ENCODE results near the gene LPAR2.

LPAR2 gene

DNA sequence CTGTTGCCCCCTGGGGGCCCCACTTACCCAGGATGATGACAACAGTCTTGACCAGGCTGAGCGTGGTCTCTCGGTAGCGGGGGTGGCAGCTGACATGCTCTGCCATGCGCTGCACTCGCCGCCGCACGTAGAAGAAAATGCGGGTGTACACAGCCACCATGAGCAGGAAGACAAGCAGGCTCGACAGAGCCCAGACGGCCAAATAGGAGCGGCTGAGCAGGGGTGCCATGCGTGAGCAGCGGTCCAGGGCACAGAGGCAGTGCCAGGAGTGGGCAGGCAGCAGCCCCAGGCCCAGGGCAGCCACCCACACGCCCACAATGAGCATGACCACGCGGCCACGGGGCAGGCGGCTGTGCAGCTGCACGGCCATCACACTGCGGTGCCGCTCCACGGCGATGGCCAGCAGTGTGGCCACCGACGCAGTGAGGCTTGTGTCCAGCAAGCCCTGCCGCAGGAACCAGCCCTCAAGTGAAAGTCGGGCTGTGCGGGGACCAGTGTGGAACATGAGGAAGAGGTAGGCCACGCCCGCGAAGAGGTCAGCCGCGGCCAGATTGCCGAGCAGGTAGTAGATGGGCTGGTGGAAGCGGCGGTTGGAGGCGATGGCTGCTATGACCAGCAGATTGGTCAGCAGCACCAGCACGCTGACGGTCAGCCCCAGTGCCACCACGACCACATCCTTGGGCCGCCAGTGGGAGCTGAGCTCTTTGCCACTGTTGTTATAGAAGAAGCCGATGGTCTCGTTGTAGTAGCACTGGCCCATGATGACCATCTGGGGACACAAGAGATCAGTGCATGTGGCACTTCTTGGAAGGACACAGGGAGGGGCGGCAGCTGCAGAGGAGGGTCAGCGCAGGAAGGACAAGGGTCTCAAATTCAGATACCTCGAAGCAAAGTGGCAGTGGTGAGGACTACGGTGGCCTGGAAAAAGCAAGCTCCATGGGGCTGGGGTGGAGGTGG, 1.2 kb downstream of the LPAR2 start:
- Histone ChIP-seq H3K14ac (ENCODE audit: low read length) (no peak overlapping the region), H4K8ac (ENCODE audit: low read depth, low read length) (no peak overlapping the region), H3K4me1 (ENCODE audit: control insufficient read depth in 1 of 2, insufficient read depth in 2 of 2, low read length in 2 of 2) (peaks cover 7 to 16% of the 10 kb centered on the region in 2 experiments), H2BK5ac (ENCODE audit: low read depth, low read length, poor library complexity) (no peak overlapping the region), H3K36me3 (ENCODE audit: control insufficient read depth in 1 of 2, insufficient read depth in 2 of 2, low read length in 2 of 2) (peaks cover 30 to 48% of the 10 kb centered on the region in 2 experiments), H4K91ac (ENCODE audit: low read depth, low read length) (peak overlapping the region; percentile 56), H3K79me2 (ENCODE audit: control insufficient read depth, insufficient read depth, low read length, poor library complexity) (peaks cover 8% of the 10 kb centered on the region), H3K4ac (ENCODE audit: low read depth, low read length) (no peak overlapping the region), H3K4me2 (ENCODE audit: low read length) (peak overlapping the region; percentile 72), H4K12ac (ENCODE audit: low read depth, low read length) (no peak overlapping the region), H2AFZ (ENCODE audit: insufficient read depth, low read length, poor library complexity) (no peak overlapping the region), H3K4me3 (ENCODE audit: low read depth, low read length) (peak overlapping the region; percentile 87), H3K27me3 (ENCODE audit: insufficient read depth, low read length) (no peaks in the 10 kb centered on the region), H3K9me3 (ENCODE audit: insufficient read depth, low read depth, low read length) (peaks cover 2% of the 10 kb centered on the region), H2BK120ac (ENCODE audit: insufficient read depth, low read length, poor library complexity) (no peak overlapping the region), H3K79me1 (ENCODE audit: low read length) (peaks cover 16% of the 10 kb centered on the region), H2AK5ac (ENCODE audit: low read length) (no peak overlapping the region), H2BK12ac (ENCODE audit: low read length) (no peak overlapping the region), H3K9ac (ENCODE audit: low read length) (no peak overlapping the region), H3K23ac (ENCODE audit: low read length) (peak overlapping the region; percentile 58), H3K18ac (ENCODE audit: low read length) (no peak overlapping the region), H3K27ac (ENCODE audit: low read depth, low read length) (no peak overlapping the region)
- WGBS (ENCODE audit: extremely low coverage, insufficient coverage, insufficient read length): no CpG with 5 or more reads among the region's 48 CpGs
- peak in 1 of 2 donors; percentile 19 for DNase-seq

DNA sequence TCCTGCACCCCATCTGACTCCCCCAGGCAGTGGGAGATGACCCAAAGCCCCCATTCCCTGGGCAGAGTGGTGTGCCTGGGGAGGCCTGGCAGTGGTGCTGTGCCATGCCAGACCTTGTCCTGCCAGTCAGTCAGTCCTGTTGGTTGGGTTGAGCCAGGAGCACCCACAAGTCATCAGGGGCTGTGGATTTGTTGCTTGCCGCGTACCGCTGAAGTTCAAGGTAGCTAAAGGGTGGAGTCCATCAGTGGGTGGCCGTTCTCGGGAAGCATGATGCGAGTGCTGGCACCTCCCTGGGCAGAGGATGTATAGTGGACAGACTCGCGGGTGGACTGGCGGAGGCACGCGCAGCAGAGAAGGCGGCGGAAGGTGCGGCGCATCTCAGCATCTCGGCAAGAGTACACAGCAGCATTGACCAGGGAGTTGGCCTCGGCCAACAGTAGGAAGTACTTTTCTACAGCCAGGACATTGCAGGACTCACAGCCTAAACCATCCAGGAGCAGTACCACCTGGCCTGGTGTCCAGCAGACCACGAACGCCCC, 3.9 kb downstream of the LPAR2 start:
- Histone ChIP-seq H3K4me1 (ENCODE audit: control insufficient read depth in 1 of 2, insufficient read depth in 2 of 2, low read length in 2 of 2) (peaks cover 7 to 16% of the 10 kb centered on the region in 2 experiments), H4K8ac (ENCODE audit: low read depth, low read length) (no peak overlapping the region), H3K9ac (ENCODE audit: low read length) (no peak overlapping the region), H3K23ac (ENCODE audit: low read length) (no peak overlapping the region), H2BK120ac (ENCODE audit: insufficient read depth, low read length, poor library complexity) (no peak overlapping the region), H3K9me3 (ENCODE audit: insufficient read depth, low read depth, low read length) (peaks cover 2% of the 10 kb centered on the region), H2BK12ac (ENCODE audit: low read length) (no peak overlapping the region), H2AK5ac (ENCODE audit: low read length) (no peak overlapping the region), H3K14ac (ENCODE audit: low read length) (no peak overlapping the region), H3K27me3 (ENCODE audit: insufficient read depth, low read length) (no peaks in the 10 kb centered on the region), H4K91ac (ENCODE audit: low read depth, low read length) (no peak overlapping the region), H3K79me1 (ENCODE audit: low read length) (peaks cover 16% of the 10 kb centered on the region), H4K12ac (ENCODE audit: low read depth, low read length) (no peak overlapping the region), H3K4me3 (ENCODE audit: low read depth, low read length) (peak overlapping the region; percentile 14), H2AFZ (ENCODE audit: insufficient read depth, low read length, poor library complexity) (no peak overlapping the region), H3K4me2 (ENCODE audit: low read length) (no peak overlapping the region), H3K36me3 (ENCODE audit: control insufficient read depth in 1 of 2, insufficient read depth in 2 of 2, low read length in 2 of 2) (peaks cover 21 to 29% of the 10 kb centered on the region in 2 experiments), H3K79me2 (ENCODE audit: control insufficient read depth, insufficient read depth, low read length, poor library complexity) (peaks cover 8% of the 10 kb centered on the region), H2BK5ac (ENCODE audit: low read depth, low read length, poor library complexity) (no peak overlapping the region), H3K4ac (ENCODE audit: low read depth, low read length) (no peak overlapping the region), H3K18ac (ENCODE audit: low read length) (no peak overlapping the region), H3K27ac (ENCODE audit: low read depth, low read length) (no peak overlapping the region)
- no peak for DNase-seq
- no CpG with 5 or more reads among the region's 19 CpGs for WGBS (ENCODE audit: extremely low coverage, insufficient coverage, insufficient read length)

DNA sequence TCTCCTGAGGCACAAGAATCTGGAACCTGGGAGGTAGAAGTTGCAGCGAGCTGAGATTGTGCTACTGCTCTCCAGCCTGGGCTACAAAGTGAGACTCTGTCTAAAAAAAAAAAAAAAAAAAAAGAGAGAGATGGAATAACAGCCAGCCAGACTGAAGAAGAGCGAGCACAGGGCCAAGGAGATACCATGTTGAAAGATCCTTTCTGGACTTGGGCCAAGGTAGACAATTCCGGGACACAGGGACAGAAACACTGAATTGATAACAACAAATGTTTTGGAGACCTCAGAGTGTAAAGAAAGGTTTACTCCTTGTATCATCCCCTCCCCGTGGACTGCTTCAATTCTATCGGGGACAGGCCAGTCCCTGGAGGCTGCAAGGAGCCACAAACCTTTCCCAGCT, 4.6 kb downstream of the LPAR2 start:
- H3K23ac ChIP-seq (ENCODE audit: low read length): no peak overlapping the region
- whole genome bisulfite sequencing (ENCODE audit: extremely low coverage, insufficient coverage, insufficient read length): no CpG with 5 or more reads among the region's 5 CpGs
- no peak for DNase-seq
- no peak overlapping the region for H3K4me2 ChIP-seq (ENCODE audit: low read length)
- no peak overlapping the region for H3K4me3 ChIP-seq (ENCODE audit: low read depth, low read length)
- H2BK5ac ChIP-seq (ENCODE audit: low read depth, low read length, poor library complexity): no peak overlapping the region
- H3K9me3 ChIP-seq (ENCODE audit: insufficient read depth, low read depth, low read length): peaks cover 2% of the 10 kb centered on the region
- no peak overlapping the region for H4K91ac ChIP-seq (ENCODE audit: low read depth, low read length)
- H2BK120ac ChIP-seq (ENCODE audit: insufficient read depth, low read length, poor library complexity): no peak overlapping the region
- no peak overlapping the region for H3K9ac ChIP-seq (ENCODE audit: low read length)
- peaks cover 4% of the 10 kb centered on the region for H3K79me2 ChIP-seq (ENCODE audit: control insufficient read depth, insufficient read depth, low read length, poor library complexity)
- peaks cover 21 to 29% of the 10 kb centered on the region in 2 experiments for H3K36me3 ChIP-seq (ENCODE audit: control insufficient read depth in 1 of 2, insufficient read depth in 2 of 2, low read length in 2 of 2)
- H3K14ac ChIP-seq (ENCODE audit: low read length): no peak overlapping the region
- no peaks in the 10 kb centered on the region for H3K27me3 ChIP-seq (ENCODE audit: insufficient read depth, low read length)
- H3K4ac ChIP-seq (ENCODE audit: low read depth, low read length): no peak overlapping the region
- H3K27ac ChIP-seq (ENCODE audit: low read depth, low read length): no peak overlapping the region
- H2AK5ac ChIP-seq (ENCODE audit: low read length): no peak overlapping the region
- peaks cover 7 to 16% of the 10 kb centered on the region in 2 experiments for H3K4me1 ChIP-seq (ENCODE audit: control insufficient read depth in 1 of 2, insufficient read depth in 2 of 2, low read length in 2 of 2)
- H4K8ac ChIP-seq (ENCODE audit: low read depth, low read length): no peak overlapping the region
- H3K79me1 ChIP-seq (ENCODE audit: low read length): peaks cover 10% of the 10 kb centered on the region
- H2BK12ac ChIP-seq (ENCODE audit: low read length): no peak overlapping the region
- no peak overlapping the region for H2AFZ ChIP-seq (ENCODE audit: insufficient read depth, low read length, poor library complexity)
- no peak overlapping the region for H3K18ac ChIP-seq (ENCODE audit: low read length)
- no peak overlapping the region for H4K12ac ChIP-seq (ENCODE audit: low read depth, low read length)

DNA sequence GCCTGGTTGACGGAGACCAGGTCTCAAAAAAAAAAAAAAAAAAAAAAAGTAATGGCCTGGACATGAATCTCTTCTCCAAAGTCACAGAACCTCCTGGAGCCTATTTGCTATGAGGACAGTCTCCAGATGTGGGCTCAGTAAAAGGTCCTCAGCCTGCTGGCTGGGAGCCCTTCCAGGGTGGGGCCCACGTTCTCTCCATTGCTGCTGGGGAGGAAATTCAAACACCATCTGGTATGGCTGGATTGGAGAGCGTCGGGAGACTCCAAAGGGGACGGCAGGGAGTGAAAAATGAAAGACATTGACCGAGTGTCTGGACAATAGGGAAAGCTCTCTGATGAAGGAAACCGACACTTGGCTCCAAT, 8.2 kb downstream of the LPAR2 start:
- no peak overlapping the region for H3K4me3 ChIP-seq (ENCODE audit: low read depth, low read length)
- H4K12ac ChIP-seq (ENCODE audit: low read depth, low read length): no peak overlapping the region
- H3K23ac ChIP-seq (ENCODE audit: low read length): no peak overlapping the region
- no peak overlapping the region for H4K91ac ChIP-seq (ENCODE audit: low read depth, low read length)
- no peak overlapping the region for H3K4me2 ChIP-seq (ENCODE audit: low read length)
- H3K27ac ChIP-seq (ENCODE audit: low read depth, low read length): no peak overlapping the region
- H3K27me3 ChIP-seq (ENCODE audit: insufficient read depth, low read length): no peaks in the 10 kb centered on the region
- H2AK5ac ChIP-seq (ENCODE audit: low read length): no peak overlapping the region
- no peaks in the 10 kb centered on the region for H3K79me1 ChIP-seq (ENCODE audit: low read length)
- no peak overlapping the region for H3K14ac ChIP-seq (ENCODE audit: low read length)
- no peak overlapping the region for H2AFZ ChIP-seq (ENCODE audit: insufficient read depth, low read length, poor library complexity)
- H2BK12ac ChIP-seq (ENCODE audit: low read length): no peak overlapping the region
- H2BK120ac ChIP-seq (ENCODE audit: insufficient read depth, low read length, poor library complexity): no peak overlapping the region
- no peak overlapping the region for H4K8ac ChIP-seq (ENCODE audit: low read depth, low read length)
- H3K18ac ChIP-seq (ENCODE audit: low read length): no peak overlapping the region
- no peak overlapping the region for H3K4ac ChIP-seq (ENCODE audit: low read depth, low read length)
- H3K36me3 ChIP-seq (ENCODE audit: control insufficient read depth in 1 of 2, insufficient read depth in 2 of 2, low read length in 2 of 2): peaks cover 14 to 18% of the 10 kb centered on the region in 2 experiments
- no peaks in the 10 kb centered on the region for H3K9me3 ChIP-seq (ENCODE audit: insufficient read depth, low read depth, low read length)
- no peak overlapping the region for H2BK5ac ChIP-seq (ENCODE audit: low read depth, low read length, poor library complexity)
- no CpG with 5 or more reads among the region's 7 CpGs for WGBS (ENCODE audit: extremely low coverage, insufficient coverage, insufficient read length)
- H3K4me1 ChIP-seq (ENCODE audit: control insufficient read depth in 1 of 2, insufficient read depth in 2 of 2, low read length in 2 of 2): peaks cover 3 to 6% of the 10 kb centered on the region in 2 experiments
- no peaks in the 10 kb centered on the region for H3K79me2 ChIP-seq (ENCODE audit: control insufficient read depth, insufficient read depth, low read length, poor library complexity)
- H3K9ac ChIP-seq (ENCODE audit: low read length): no peak overlapping the region
- peak in 1 of 2 donors; percentile 69 for DNase-seq
